ENCODE results near the gene GRXCR2.
"Not testable (repeated sequence)": the region's sequence is repeated elsewhere in the genome, so short reads cannot be mapped to it uniquely, and the experiment has no call there.

Gene GRXCR2

GRCh38 chr5:145872914-145873313 is at the start of gene GRXCR2:
Gene GRXCR2, minus strand, starts transcription at chr5:145873014. Its CDS starts 46 bp downstream, at chr5:145872968.
- DNase-seq = no peak

GRCh38 chr5:145922059-145922458 is 49.2 kb upstream of the GRXCR2 start:
- no peak for DNase-seq

- no peak for DNase-seq
These were observed 48.4 kb upstream of the GRXCR2 start for GRCh38 chr5:145921211-145921610.

- DNase-seq = no peak
These were observed 47.9 kb upstream of the GRXCR2 start for GRCh38 chr5:145920542-145921210.

GRCh38 chr5:145919413-145919812 is 46.6 kb upstream of the GRXCR2 start:
- no peak for DNase-seq

GRCh38 chr5:145918397-145918796 is 45.6 kb upstream of the GRXCR2 start:
- DNase-seq = no peak

- DNase-seq = no peak
These were observed 44.5 kb upstream of the GRXCR2 start for GRCh38 chr5:145917288-145917687.

- no peak for DNase-seq
These were observed 43.3 kb upstream of the GRXCR2 start for GRCh38 chr5:145915970-145916638.

- no peak for DNase-seq
These were observed 40.9 kb upstream of the GRXCR2 start for GRCh38 chr5:145913701-145914100.

- DNase-seq = no peak
These were observed 39.8 kb upstream of the GRXCR2 start for GRCh38 chr5:145912594-145912993.

GRCh38 chr5:145912019-145912418 is 39.2 kb upstream of the GRXCR2 start:
- DNase-seq = no peak

GRCh38 chr5:145911164-145911563 is 38.4 kb upstream of the GRXCR2 start:
- DNase-seq = no peak

- DNase-seq = no peak
These were observed 35.6 kb upstream of the GRXCR2 start for GRCh38 chr5:145908206-145908960.

GRCh38 chr5:145906401-145906800 is 33.6 kb upstream of the GRXCR2 start:
- DNase-seq = no peak

GRCh38 chr5:145904743-145905142 is 31.9 kb upstream of the GRXCR2 start:
- DNase-seq = no peak

GRCh38 chr5:145903867-145904266 is 31.1 kb upstream of the GRXCR2 start:
- no peak for DNase-seq

- DNase-seq = no peak
These were observed 30.3 kb upstream of the GRXCR2 start for GRCh38 chr5:145903113-145903512.

GRCh38 chr5:145902421-145902820 is 29.6 kb upstream of the GRXCR2 start:
- DNase-seq = no peak

- no peak for DNase-seq
These were observed 25.4 kb upstream of the GRXCR2 start for GRCh38 chr5:145898171-145898570.

- not testable (repeated sequence) for DNase-seq
These were observed 18.6 kb upstream of the GRXCR2 start for GRCh38 chr5:145891378-145891777.

GRCh38 chr5:145889611-145890010 is 16.8 kb upstream of the GRXCR2 start:
- DNase-seq = no peak

GRCh38 chr5:145887976-145888574 is 15.3 kb upstream of the GRXCR2 start:
- no peak for DNase-seq

GRCh38 chr5:145887217-145887616 is 14.4 kb upstream of the GRXCR2 start:
- DNase-seq = no peak

- no peak for DNase-seq
These were observed 2.0 kb upstream of the GRXCR2 start for GRCh38 chr5:145874765-145875164.

Measured in CD4-positive, alpha-beta T cell treated with Interferon gamma for 1 hour (primary cell).